SU-DHL-6 (cell line): ENCODE data around the gene IFIT2.

Experiments used
- H2AFZ ChIP-seq: fragments of 200-600 bp; sonication (generic); 2 replicates; pipeline ENCODE4 v1.6.1; 2014; ENCODE audit warnings: low read depth, mild to moderate bottlenecking, moderate library complexity, mixed read lengths, antibody characterized with exemption, low read length; ENCODE audit not compliant: severe bottlenecking
- H3F3A ChIP-seq: fragments of 200-600 bp; shearing (Covaris generic); 2 replicates; pipeline ENCODE4 v1.6.0; 2016; ENCODE audit warnings: antibody characterized with exemption, mild to moderate bottlenecking; ENCODE audit not compliant: insufficient read depth
- H3K27ac ChIP-seq: fragments of 200-600 bp; sonication (generic); 2 replicates; pipeline ENCODE4 v1.5.1; 2016; ENCODE audit warnings: low read depth, mild to moderate bottlenecking, low read length, moderate library complexity, mixed read lengths
- H3K27me3 ChIP-seq: fragments of 200-600 bp; sonication (generic), shearing (Covaris generic); 2 replicates; pipeline ENCODE4 v1.6.0; 2014; ENCODE audit warnings: mild to moderate bottlenecking, low read length
- H3K36me3 ChIP-seq: fragments of 200-600 bp; sonication (generic); 2 replicates; pipeline ENCODE4 v1.6.1; 2014; ENCODE audit warnings: mild to moderate bottlenecking, low read length, mixed read lengths
- H3K4me2 ChIP-seq: fragments of 300-600, 200-600 bp; shearing (Covaris generic), sonication (generic); 2 replicates; pipeline ENCODE4 v1.6.0; 2014; ENCODE audit warnings: low read length, low read depth, mild to moderate bottlenecking; ENCODE audit not compliant: poor library complexity, severe bottlenecking
- H3K4me3 ChIP-seq: fragments of 200-600 bp; sonication (generic); 2 replicates; pipeline ENCODE4 v1.5.1; 2014; ENCODE audit warnings: antibody characterized with exemption, low read length, mild to moderate bottlenecking, mixed read lengths; ENCODE audit not compliant: insufficient read depth, poor library complexity, severe bottlenecking
- H3K79me2 ChIP-seq: fragments of 200-600 bp; sonication (generic); 2 replicates; pipeline ENCODE4 v1.6.1; 2014; ENCODE audit warnings: mild to moderate bottlenecking, low read length, moderate library complexity; ENCODE audit not compliant: insufficient read depth
- H3K9ac ChIP-seq: fragments of 200-600 bp; sonication (generic); 2 replicates; pipeline ENCODE4 v1.7.0; 2014; ENCODE audit warnings: mild to moderate bottlenecking, low read length
- H3K9me2 ChIP-seq: fragments of 200-600 bp; sonication (generic); replicated peaks from 2 replicates; pipeline ENCODE4 v1.6.1; 2014; ENCODE audit warnings: low read length; ENCODE audit not compliant: insufficient read depth
- H3K9me3 ChIP-seq: fragments of 200-600 bp; sonication (generic); 2 replicates; pipeline ENCODE4 v1.6.1; 2014; ENCODE audit warnings: low read length, mixed read lengths; ENCODE audit not compliant: insufficient read depth
- H4K20me1 ChIP-seq: fragments of 200-600 bp; sonication (generic); 2 replicates; pipeline ENCODE4 v1.6.1; 2014; ENCODE audit warnings: low read depth, mild to moderate bottlenecking, antibody characterized with exemption, low read length, moderate library complexity, mixed read lengths
- CTCF ChIP-seq: fragments of 200-600 bp; sonication (generic); IDR thresholded peaks from one replicate; pipeline ENCODE4 v1.5.1; 2017; ENCODE audit warnings: antibody characterized with exemption, mild to moderate bottlenecking, low read length, moderate library complexity; ENCODE audit not compliant: insufficient read depth, poor library complexity, severe bottlenecking
- EZH2phosphoT487 ChIP-seq: fragments of 200-600 bp; sonication (generic), shearing (Covaris generic); conservative IDR thresholded peaks from 2 replicates; pipeline ENCODE4 v1.6.1; 2018; ENCODE audit warnings: mild to moderate bottlenecking, antibody characterized with exemption, low read length, moderate library complexity, mixed read lengths

Gene IFIT2

GRCh38 chr10:89308266-89308665 is 6.4 kb downstream of the IFIT2 start:
- no peak overlapping the region for H3K27ac ChIP-seq
- H3K9ac ChIP-seq, result no peak overlapping the region
- TF ChIP-seq CTCF (no peak), EZH2phosphoT487 (no peak)
- H3K4me2 ChIP-seq, result no peak overlapping the region
- no peaks in the 10 kb centered on the region for H3K9me3 ChIP-seq
- H2AFZ ChIP-seq, result no peak overlapping the region
- H3F3A ChIP-seq, result no peaks in the 10 kb centered on the region
- H3K4me3 ChIP-seq, result no peak overlapping the region
- no peaks in the 10 kb centered on the region for H3K9me2 ChIP-seq
- H4K20me1 ChIP-seq, result no peaks in the 10 kb centered on the region
- H3K79me2 ChIP-seq, result no peaks in the 10 kb centered on the region
- no peaks in the 10 kb centered on the region for H3K36me3 ChIP-seq
- H3K27me3 ChIP-seq, result no peaks in the 10 kb centered on the region

- no peak overlapping the region for H3K9ac ChIP-seq
- H3K4me3 ChIP-seq, result no peak overlapping the region
- H2AFZ ChIP-seq, result no peak overlapping the region
- TF ChIP-seq EZH2phosphoT487 (no peak), CTCF (no peak)
- no peak overlapping the region for H3K4me2 ChIP-seq
- no peaks in the 10 kb centered on the region for H3K9me3 ChIP-seq
- H4K20me1 ChIP-seq, result no peaks in the 10 kb centered on the region
- H3K36me3 ChIP-seq, result no peaks in the 10 kb centered on the region
- H3K27ac ChIP-seq, result no peak overlapping the region
- H3F3A ChIP-seq, result no peaks in the 10 kb centered on the region
- no peaks in the 10 kb centered on the region for H3K79me2 ChIP-seq
- H3K9me2 ChIP-seq, result no peaks in the 10 kb centered on the region
- H3K27me3 ChIP-seq, result no peaks in the 10 kb centered on the region
Measured at GRCh38 chr10:89308736-89309135, 6.9 kb downstream of the IFIT2 start.

- Histone ChIP-seq H3K9me3 (no peaks in the 10 kb centered on the region), H4K20me1 (no peaks in the 10 kb centered on the region), H3K4me2 (no peak overlapping the region), H3K27me3 (no peaks in the 10 kb centered on the region), H3K27ac (no peak overlapping the region), H3K4me3 (no peak overlapping the region), H3K9ac (no peak overlapping the region), H3K79me2 (no peaks in the 10 kb centered on the region), H3F3A (no peaks in the 10 kb centered on the region), H3K36me3 (no peaks in the 10 kb centered on the region), H2AFZ (no peak overlapping the region), H3K9me2 (no peaks in the 10 kb centered on the region)
- no peak for TF ChIP-seq EZH2phosphoT487
- TF ChIP-seq CTCF, result no peak
Measured at GRCh38 chr10:89309156-89310055, 7.6 kb downstream of the IFIT2 start.
